Ovary (tissue), 3 donors: ENCODE measurements around the gene HMX2.

Experiments used
- EP300 ChIP-seq: sonication (generic); formaldehyde crosslinking; IDR thresholded peaks from one replicate; pipeline ENCODE4 v1.6.1; 2017; ENCODE audit warnings: antibody characterized with exemption
- TF ChIP-seq, protein P1 (sequence below), 3 donors: fragments of 450-650 bp in 2 of 3; fragments of 200-600 bp in 1 of 3; IDR thresholded peaks; one replicate each; pipeline versions ENCODE4 v1.5.1 to v1.8.0; 2016 to 2022; ENCODE audit warnings: antibody characterized with exemption in 3 of 3, mild to moderate bottlenecking in 1 of 3
- donor health status: DM: no; HTN: no; CAD: no.

DNA sequence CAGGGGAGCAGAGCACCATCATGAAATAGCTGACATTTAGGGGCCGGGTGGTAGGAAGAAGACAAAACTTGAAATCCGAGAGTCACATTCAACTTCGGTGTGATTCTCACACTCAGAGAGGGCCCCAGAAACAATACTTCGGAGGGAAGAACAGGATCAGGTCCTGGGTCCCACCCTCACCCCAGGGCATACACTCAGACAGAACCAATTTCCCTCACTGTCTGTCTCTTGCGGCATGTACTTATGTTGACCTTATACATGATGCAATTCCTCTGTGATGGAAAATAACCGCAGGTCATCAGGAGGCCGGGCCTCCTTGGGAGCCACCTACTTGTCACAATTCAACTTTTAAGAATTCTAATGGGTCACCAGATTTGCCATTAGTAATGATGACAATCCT is 38.5 kb upstream of the HMX2 start:
- TF ChIP-seq, protein P1, sequence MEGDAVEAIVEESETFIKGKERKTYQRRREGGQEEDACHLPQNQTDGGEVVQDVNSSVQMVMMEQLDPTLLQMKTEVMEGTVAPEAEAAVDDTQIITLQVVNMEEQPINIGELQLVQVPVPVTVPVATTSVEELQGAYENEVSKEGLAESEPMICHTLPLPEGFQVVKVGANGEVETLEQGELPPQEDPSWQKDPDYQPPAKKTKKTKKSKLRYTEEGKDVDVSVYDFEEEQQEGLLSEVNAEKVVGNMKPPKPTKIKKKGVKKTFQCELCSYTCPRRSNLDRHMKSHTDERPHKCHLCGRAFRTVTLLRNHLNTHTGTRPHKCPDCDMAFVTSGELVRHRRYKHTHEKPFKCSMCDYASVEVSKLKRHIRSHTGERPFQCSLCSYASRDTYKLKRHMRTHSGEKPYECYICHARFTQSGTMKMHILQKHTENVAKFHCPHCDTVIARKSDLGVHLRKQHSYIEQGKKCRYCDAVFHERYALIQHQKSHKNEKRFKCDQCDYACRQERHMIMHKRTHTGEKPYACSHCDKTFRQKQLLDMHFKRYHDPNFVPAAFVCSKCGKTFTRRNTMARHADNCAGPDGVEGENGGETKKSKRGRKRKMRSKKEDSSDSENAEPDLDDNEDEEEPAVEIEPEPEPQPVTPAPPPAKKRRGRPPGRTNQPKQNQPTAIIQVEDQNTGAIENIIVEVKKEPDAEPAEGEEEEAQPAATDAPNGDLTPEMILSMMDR (IDR thresholded peaks at IDR 0.05): no peak
- TF ChIP-seq EP300: no peak
